Adrenal gland (tissue), 5 donors: ENCODE results near the gene SLC38A11.

Experiments
- CTCF ChIP-seq, 6 experiments: fragments of 450-650 bp in 4 of 6; fragments of 200-600 bp in 2 of 6; sonication (generic) in 1 of 6; IDR thresholded peaks; 1 replicate in 5 of 6; 2 replicates in 1 of 6; pipeline versions ENCODE4 v1.5.1 to v1.8.0; 2016 to 2021; ENCODE audit warnings: antibody characterized with exemption in 6 of 6, mild to moderate bottlenecking in 2 of 6, moderate library complexity in 1 of 6
- POLR2A ChIP-seq, 2 donors: fragments of 450-650 bp; IDR thresholded peaks; one replicate each; pipeline ENCODE4 v1.6.1; 2017; ENCODE audit warnings: antibody characterized with exemption in 2 of 2, mild to moderate bottlenecking in 2 of 2, moderate library complexity in 1 of 2
- donor health status: DM: no; HTN: no; CAD: no.

- TF ChIP-seq CTCF (IDR thresholded peaks at IDR 0.05), result no peak
- TF ChIP-seq POLR2A (IDR thresholded peaks at IDR 0.05), result no peak
These were observed 73.0 kb downstream of the SLC38A11 start for GRCh38 chr2:164882276-164882675.
